Cardiac atrium fibroblast (primary cell): ENCODE measurements around the gene CDS1. TPM values are rescaled to one million over a fixed set of nuclear protein-coding genes. Genes with fewer than 3 reads are reported as not detected.

ENCODE experiments used
- total RNA-seq: library from RNA; depleted of rRNA; stranded (reverse); fragments of >200 nt; gene quantifications from 2 replicates; pipeline ENCODE4 v1.2.3, GENCODE V29; 2015

CDS1 gene
- total RNA-seq = under 0.01 and 0.36 TPM in 2 replicates

GRCh38 chr4:84582988-84583875 lies at the start of gene CDS1:
Gene CDS1, plus strand, starts transcription at chr4:84583127. Its CDS starts 275 bp downstream, at chr4:84583402.

Other genes with a start within 250 kb of the CDS1 start
- not detected in 2 replicates for gene NKX6-1, start 83.8 kb upstream of the CDS1 start, total RNA-seq